Gastroesophageal sphincter (tissue), 4 donors: ENCODE measurements around the gene ACACB. TPM values are rescaled to one million over a fixed set of nuclear protein-coding genes. Genes with fewer than 3 reads are reported as not detected.
A peak's percentile ranks its signal among the peaks of the same experiment; 100 is the strongest.

Experiments used
- ATAC-seq: fragments of 150-250 bp; one replicate; pipeline ENCODE4 v1.9.1; 2016; ENCODE audit warnings: mild to moderate bottlenecking, moderate library complexity
- H3K27ac ChIP-seq, 4 donors: fragments of 200-600 bp; sonication (generic) in 3 of 4; 1 replicate in 3 of 4; 2 replicates in 1 of 4; pipeline ENCODE4 v1.5.1; 2016 to 2019
- H3K27me3 ChIP-seq: fragments of 200-600 bp; sonication (generic); one replicate; pipeline ENCODE4 v1.5.1; 2019
- H3K36me3 ChIP-seq, 2 donors: fragments of 200-600 bp; sonication (generic); one replicate each; pipeline ENCODE4 v1.5.1; 2019; ENCODE audit warnings: control low read depth in 1 of 2
- H3K4me1 ChIP-seq, 3 donors: fragments of 200-600 bp; sonication (generic); 1 replicate in 2 of 3; 2 replicates in 1 of 3; pipeline ENCODE4 v1.5.1; 2016 to 2019; ENCODE audit warnings: control low read depth in 2 of 3
- H3K4me3 ChIP-seq, 2 donors: fragments of 200-600 bp; sonication (generic); one replicate each; pipeline ENCODE4 v1.5.1; 2019; ENCODE audit warnings: mild to moderate bottlenecking in 1 of 2, moderate library complexity in 1 of 2
- H3K9me3 ChIP-seq, 3 donors: fragments of 200-600 bp; sonication (generic); one replicate each; pipeline ENCODE4 v1.5.1; 2017 to 2019; ENCODE audit warnings: control low read depth in 2 of 3
- CTCF ChIP-seq, 4 experiments: fragments of 200-600 bp in 2 of 4; fragments of 450-650 bp in 2 of 4; sonication (generic) in 1 of 4; IDR thresholded peaks; one replicate each; pipeline ENCODE4 v1.5.1; 2017 to 2019; ENCODE audit warnings: antibody characterized with exemption in 4 of 4, mild to moderate bottlenecking in 2 of 4, moderate library complexity in 2 of 4
- EP300 ChIP-seq: sonication (generic); formaldehyde crosslinking; IDR thresholded peaks from one replicate; pipeline ENCODE4 v1.6.1; 2017; ENCODE audit warnings: antibody characterized with exemption, mild to moderate bottlenecking
- POLR2A ChIP-seq, 2 donors: fragments of 450-650 bp; IDR thresholded peaks; one replicate each; pipeline ENCODE4 v1.6.1; 2017; ENCODE audit warnings: antibody characterized with exemption in 2 of 2, mild to moderate bottlenecking in 2 of 2, moderate library complexity in 1 of 2
- POLR2AphosphoS5 ChIP-seq: sonication (generic); formaldehyde crosslinking; IDR thresholded peaks from one replicate; pipeline ENCODE4 v1.6.1; 2017; ENCODE audit warnings: antibody characterized with exemption
- WGBS, 2 donors: methylation state at CpG; one replicate each; pipeline ENCODE4 v1.1.5; 2018; ENCODE audit warnings: low coverage in 1 of 2; 5-methylcytosine and 5-hydroxymethylcytosine counted together
- total RNA-seq, 4 donors: library from RNA; depleted of rRNA; stranded (reverse); fragments of >200 nt; gene quantifications; one replicate each; pipeline ENCODE4 v1.1.0, GENCODE V29; 2016

Gene ACACB
- total RNA-seq, 4 donors from 2014 or later: 49.4 to 230 (median 138) TPM

- H3K27ac ChIP-seq: no peak overlapping the region
- WGBS, 2 donors: 86 to 90% methylated on average over 2 to 5 of the region's 18 CpGs
- TF ChIP-seq POLR2AphosphoS5 (no peak), CTCF (IDR thresholded peaks at IDR 0.05) (no peak), POLR2A (IDR thresholded peaks at IDR 0.05) (no peak)
- peaks cover 0 to 18% (median 5%) of the 10 kb centered on the region in 3 donors for H3K4me1 ChIP-seq
- no peaks in the 10 kb centered on the region for H3K9me3 ChIP-seq
- no peaks in the 10 kb centered on the region for H3K36me3 ChIP-seq
- H3K27me3 ChIP-seq: no peaks in the 10 kb centered on the region
- H3K4me3 ChIP-seq: no peak overlapping the region
- no peak for ATAC-seq
These were observed 173.7 kb downstream of the ACACB start for GRCh38 chr12:109290061-109290460.

GRCh38 chr12:109291117-109291516 lies 174.7 kb downstream of the ACACB start:
- Histone ChIP-seq H3K27ac (peak overlapping the region in 3 of 4 donors; percentile 58 to 78 (median 70)), H3K27me3 (no peaks in the 10 kb centered on the region), H3K36me3 (no peaks in the 10 kb centered on the region), H3K9me3 (no peaks in the 10 kb centered on the region), H3K4me3 (peak overlapping the region in 1 of 2 donors; percentile 43), H3K4me1 (peaks cover 0 to 18% (median 5%) of the 10 kb centered on the region in 3 donors)
- TF ChIP-seq POLR2AphosphoS5: no peak
- no peak for TF ChIP-seq POLR2A (IDR thresholded peaks at IDR 0.05)
- TF ChIP-seq EP300: no peak
- no peak for TF ChIP-seq CTCF (IDR thresholded peaks at IDR 0.05)
- ATAC-seq: no peak
- WGBS, 2 donors: 6 to 10% methylated on average over 2 to 4 of the region's 15 CpGs

GRCh38 chr12:109291521-109292341 lies 175.3 kb downstream of the ACACB start:
- no peaks in the 10 kb centered on the region for H3K36me3 ChIP-seq

GRCh38 chr12:109292342-109292711 lies 175.9 kb downstream of the ACACB start:
- peak overlapping the region in 3 of 4 donors; percentile 58 to 78 (median 70) for H3K27ac ChIP-seq
- peaks cover 0 to 18% (median 5%) of the 10 kb centered on the region in 3 donors for H3K4me1 ChIP-seq
- no peak for ATAC-seq
- no peaks in the 10 kb centered on the region for H3K36me3 ChIP-seq
- no peaks in the 10 kb centered on the region for H3K27me3 ChIP-seq
- 57% methylated on average over 3 of the region's 5 CpGs; no CpG with 5 or more reads in 1 of the 2 donors for WGBS, 2 donors
- no peak overlapping the region for H3K4me3 ChIP-seq
- TF ChIP-seq EP300 (no peak), POLR2A (IDR thresholded peaks at IDR 0.05) (no peak), CTCF (IDR thresholded peaks at IDR 0.05) (no peak), POLR2AphosphoS5 (no peak)
- no peaks in the 10 kb centered on the region for H3K9me3 ChIP-seq

More at GRCh38 chr12:109291521-109292341, 175.3 kb downstream of the ACACB start:
- Histone ChIP-seq H3K4me3 (peak overlapping the region; percentile 0 to 43), H3K9me3 (no peaks in the 10 kb centered on the region), H3K4me1 (peaks cover 0 to 18% (median 5%) of the 10 kb centered on the region in 3 donors), H3K27ac (peak overlapping the region in 3 of 4 donors; percentile 58 to 78 (median 70)), H3K27me3 (no peaks in the 10 kb centered on the region)
- WGBS, 2 donors: 0% methylated on average over 1 of the region's 31 CpGs
- ATAC-seq: peak; percentile 75
- TF ChIP-seq CTCF (IDR thresholded peaks at IDR 0.05) (no peak), POLR2A (IDR thresholded peaks at IDR 0.05) (no peak), POLR2AphosphoS5 (no peak), EP300 (no peak)

- H3K27me3 ChIP-seq: no peaks in the 10 kb centered on the region
- TF ChIP-seq POLR2AphosphoS5 (no peak), EP300 (no peak), POLR2A (IDR thresholded peaks at IDR 0.05) (no peak), CTCF (IDR thresholded peaks at IDR 0.05) (no peak)
- 40% methylated on average over 1 of the region's 3 CpGs; no CpG with 5 or more reads in 1 of the 2 donors for WGBS, 2 donors
- H3K36me3 ChIP-seq: no peaks in the 10 kb centered on the region
- H3K4me1 ChIP-seq: peaks cover 0 to 18% (median 5%) of the 10 kb centered on the region in 3 donors
- H3K9me3 ChIP-seq: no peaks in the 10 kb centered on the region
- H3K4me3 ChIP-seq: no peak overlapping the region
- ATAC-seq: no peak
- H3K27ac ChIP-seq: no peak overlapping the region
These were observed 176.7 kb downstream of the ACACB start for GRCh38 chr12:109293106-109293505.
